GM21576 (cell line): ENCODE measurements around the gene HLA-DQA1.
"Not testable (repeated sequence)": the region's sequence is repeated elsewhere in the genome, so short reads cannot be mapped to it uniquely, and the experiment has no call there.

Source experiments
- ATAC-seq: cut with Tn5 transposase; IDR thresholded peaks from one replicate; pipeline ENCODE4 v1.9.1; 2021; ENCODE audit warnings: mild to moderate bottlenecking, moderate library complexity; ENCODE audit not compliant: unreplicated experiment

The HLA-DQA1 gene

DNA sequence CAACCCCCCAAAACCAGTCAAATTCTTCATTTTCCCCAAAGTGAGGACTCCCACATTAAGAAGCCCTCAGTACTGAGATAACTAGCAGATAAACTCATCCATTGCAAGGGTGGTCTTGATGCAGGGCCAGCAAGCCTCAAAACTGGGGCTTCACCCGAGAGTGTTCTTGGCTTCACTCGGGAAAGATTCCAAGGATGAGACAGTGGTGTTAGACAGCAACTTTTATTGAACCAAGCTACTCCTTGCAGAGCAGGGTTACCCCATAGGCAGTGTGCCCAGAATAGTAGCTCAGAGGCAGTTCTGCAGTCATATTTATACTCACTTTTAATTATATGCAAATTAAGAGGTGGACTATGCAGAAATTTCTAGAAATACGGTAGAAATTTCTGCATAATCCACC, 15.8 kb upstream of the HLA-DQA1 start:
- ATAC-seq = no peak

DNA sequence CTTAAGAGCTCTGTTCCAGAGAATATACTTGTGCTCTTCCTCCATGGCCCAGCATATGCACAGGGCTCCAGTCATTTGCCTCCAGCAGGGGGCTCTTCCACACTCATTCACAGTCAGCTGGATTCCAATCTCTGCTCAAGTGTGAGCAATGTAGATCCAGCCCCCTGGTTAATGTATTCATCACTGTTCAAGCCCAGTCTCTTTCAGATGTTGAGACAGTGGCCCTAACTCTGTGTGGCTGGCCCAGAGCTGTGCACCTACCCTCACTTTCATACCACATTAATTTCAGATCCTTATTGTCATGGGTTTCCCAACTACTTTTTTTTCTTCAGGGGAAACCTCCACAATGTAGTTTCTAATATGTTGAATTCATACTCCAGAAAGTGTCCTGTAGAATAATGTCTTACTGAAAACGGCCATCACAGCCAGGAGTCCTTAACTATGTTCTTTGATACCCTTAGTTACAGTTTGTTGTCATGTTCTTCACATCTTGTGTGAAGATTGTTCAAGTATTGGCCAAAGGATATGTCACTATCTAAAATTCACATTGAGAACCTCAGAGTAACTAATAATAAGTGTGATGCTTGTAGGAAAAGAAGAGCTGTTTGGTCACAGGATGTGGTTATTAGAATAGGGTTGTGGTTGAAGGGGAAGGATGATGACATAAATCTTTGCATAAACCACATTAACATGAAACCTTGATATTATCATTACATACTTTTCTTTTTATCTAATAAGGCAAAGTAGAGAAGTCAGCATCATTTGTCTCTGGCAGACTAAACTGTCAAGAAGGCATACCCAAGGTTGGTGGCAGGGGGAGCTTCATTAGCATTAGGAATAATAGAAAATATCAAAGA, 14.4 kb upstream of the HLA-DQA1 start:
- ATAC-seq = peak; percentile 55

DNA sequence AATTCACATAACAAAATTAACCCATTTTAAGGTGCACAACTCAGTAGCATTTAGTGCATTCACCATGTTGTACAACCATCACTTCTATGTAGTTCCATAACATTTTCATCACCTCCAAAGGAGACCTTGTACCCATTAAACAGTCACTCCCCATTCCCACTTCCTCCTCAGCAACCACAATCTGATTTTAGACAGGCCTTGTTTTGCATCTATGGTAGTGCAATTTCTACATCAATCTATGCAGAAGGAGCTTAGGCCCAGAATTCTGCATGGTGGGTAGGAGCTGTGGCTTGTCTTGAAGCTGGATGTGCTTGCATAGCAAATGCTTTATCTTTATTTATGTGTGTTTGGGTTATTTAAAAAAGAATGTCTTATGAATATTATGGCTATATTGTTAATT, 13.5 kb upstream of the HLA-DQA1 start:
- no peak for ATAC-seq

DNA sequence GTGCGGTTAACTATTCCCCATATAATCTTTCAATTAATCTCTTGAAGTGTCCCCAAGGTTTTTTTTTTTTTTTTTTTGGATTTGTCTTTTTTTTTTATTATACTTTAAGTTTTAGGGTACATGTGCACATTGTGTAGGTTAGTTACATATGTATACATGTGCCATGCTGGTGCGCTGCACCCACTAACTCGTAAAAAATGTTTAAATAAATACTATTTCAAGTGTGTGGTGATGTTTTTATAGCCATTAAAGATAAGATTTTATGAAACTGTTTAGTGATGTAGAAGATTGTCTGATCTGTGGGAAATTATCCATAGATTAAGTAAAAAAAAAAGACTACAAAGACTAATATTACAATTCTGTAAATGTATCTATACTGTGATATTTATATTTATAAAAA, 12.6 kb upstream of the HLA-DQA1 start:
- no peak for ATAC-seq

DNA sequence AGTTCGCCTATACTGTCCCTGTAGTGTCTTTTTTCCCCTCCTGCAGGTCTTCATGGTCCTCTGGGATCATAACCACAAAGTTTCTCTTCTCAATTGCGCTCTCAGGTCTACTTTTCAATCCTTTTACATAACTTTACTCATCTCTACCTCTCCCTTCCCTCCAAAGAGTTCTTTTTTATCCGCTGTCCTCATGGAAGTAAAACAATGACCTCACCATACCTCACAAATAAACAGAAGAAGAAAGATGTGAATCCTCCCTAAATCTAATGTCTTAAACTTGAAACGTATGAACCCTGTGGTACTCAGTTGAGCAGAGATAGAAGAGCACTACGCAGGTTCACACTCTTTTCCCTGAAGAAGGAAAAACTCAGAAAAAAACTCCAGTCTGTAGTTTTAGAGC, 12.1 kb upstream of the HLA-DQA1 start:
- ATAC-seq = no peak

DNA sequence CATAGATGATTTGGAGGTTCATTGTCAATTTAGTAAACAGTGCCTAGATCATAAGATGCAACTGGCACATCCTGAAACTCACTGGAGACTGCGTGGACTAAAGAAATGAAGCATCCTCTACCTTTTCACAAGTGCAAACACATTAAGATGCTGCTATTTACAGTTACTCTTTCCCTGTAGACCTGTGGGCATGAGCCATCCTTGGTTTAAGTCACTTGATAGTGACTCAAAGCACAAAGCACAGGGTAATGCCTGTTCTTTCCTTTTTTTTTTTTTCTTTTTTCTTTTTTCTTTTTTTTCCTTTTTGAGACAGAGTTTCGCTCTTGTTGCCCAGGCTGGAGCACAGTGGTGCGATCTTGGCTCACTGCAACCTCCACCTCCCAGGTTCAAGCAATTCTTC, 10.0 kb upstream of the HLA-DQA1 start:
- no peak for ATAC-seq

DNA sequence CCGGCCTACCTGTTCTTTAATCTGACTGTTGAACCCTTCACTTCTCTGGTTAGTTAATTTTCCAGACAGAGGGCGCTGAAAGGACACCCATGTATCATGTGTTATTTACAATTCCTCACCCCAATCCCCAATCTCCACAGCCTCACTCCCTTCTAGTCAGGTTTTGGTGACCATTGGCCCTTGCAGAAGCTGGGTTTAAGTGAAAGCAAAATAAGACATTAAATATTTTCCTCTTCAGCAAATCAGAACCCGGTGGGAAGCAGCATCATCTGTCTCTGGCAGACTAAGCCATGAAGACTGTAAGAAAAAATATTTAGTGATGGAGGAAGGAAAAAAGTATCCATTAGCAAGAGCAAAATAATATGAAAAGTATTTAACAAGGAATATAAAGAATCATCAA, 9.4 kb upstream of the HLA-DQA1 start:
- no peak for ATAC-seq

DNA sequence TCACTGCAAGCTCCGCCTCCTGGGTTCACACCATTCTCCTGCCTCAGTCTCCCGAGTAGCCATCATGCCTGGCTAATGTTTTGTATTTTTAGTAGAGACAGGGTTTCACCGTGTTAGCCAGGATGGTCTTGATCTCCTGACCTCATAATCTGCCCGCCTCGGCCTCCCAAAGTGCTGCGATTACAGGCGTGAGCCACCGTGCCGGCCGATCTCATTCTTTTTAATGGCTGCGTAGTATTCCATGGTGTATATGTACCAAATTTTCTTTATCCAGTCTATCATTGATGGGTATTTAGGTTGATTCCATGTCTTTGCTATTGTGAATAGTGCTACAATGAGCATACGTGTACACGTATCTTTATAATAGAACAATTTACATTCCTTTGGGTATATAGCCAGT, 7.4 kb upstream of the HLA-DQA1 start:
- not testable (repeated sequence) for ATAC-seq

DNA sequence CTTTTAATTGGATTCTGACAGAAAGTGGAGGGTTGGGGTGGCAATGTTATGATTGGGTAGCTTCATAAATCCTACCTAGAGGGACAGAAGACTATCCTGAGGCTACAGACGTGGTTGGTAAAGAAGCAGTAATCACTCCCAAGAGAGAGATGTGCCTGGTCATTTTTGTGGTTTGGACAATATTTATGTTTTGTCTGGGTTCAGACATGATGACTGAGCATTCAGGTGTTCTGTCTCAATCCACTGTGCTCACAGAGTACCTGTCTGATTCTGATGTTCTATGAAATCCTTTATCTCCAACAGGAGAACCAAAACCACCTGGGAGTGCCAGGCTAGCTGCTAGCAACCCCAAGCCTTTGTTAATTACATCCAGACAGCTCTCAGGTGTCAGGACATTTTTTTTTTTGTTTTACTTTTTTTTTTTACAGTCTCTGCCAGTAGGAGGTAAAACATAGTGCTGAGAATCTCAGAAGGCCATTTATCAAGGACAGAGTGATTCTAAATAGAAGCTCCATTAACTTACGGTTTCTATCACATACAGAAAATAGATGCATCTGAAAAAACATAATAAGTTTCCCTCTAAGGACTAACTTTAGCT, 1.6 kb upstream of the HLA-DQA1 start:
- no peak for ATAC-seq

DNA sequence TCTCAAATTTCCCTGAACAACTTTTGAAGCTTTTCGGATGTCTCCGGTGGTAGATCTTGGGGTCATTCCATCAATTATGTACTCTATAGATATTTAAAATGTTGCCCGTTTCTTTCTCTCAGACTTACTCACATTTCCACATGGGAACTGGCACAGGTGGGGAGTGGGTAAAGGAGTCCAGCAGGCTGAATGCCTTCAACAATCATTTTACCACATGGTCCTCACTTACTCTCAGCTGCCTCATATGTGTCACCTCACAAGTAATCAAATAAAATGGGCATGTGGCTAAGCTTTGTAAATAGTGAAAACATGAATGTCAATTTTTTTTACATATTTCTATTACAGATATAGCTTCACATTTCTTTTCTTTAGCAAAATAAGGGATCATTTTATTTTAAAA, 677 bp downstream of the HLA-DQA1 start:
- ATAC-seq = no peak

DNA sequence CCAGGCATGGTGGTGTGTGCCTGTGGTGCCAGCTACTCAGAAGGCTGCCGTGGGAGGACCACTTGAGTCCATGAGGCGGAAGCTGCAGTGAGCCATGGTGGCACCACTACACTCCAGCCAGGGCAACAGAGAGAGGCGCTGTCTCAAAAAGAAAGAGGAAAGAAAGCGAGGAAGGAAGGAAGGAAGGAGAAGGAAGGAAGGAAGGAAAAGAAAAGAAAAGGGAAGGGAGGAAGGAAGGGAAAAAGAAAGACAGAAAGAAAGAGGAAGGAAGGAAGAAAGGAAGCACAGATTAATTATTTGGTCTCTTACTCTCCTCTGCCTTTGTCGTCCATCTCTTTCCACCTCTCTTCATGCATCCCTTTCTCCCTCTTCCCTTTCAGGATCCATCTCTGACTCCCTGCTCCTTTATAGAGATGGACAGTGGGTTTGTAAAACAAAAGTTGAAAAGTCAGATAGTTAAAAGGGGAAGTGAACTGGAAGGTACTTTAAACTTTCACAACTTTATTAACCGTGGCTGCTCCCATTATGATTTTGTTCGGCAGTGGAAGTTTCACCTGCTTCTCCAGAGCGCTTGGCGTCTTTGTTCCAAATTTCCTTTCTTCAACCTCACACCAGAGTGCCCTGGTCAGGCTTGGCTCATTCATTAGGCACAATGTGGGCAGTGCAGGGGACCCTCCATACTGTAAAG, 1.5 kb downstream of the HLA-DQA1 start:
- no peak for ATAC-seq

DNA sequence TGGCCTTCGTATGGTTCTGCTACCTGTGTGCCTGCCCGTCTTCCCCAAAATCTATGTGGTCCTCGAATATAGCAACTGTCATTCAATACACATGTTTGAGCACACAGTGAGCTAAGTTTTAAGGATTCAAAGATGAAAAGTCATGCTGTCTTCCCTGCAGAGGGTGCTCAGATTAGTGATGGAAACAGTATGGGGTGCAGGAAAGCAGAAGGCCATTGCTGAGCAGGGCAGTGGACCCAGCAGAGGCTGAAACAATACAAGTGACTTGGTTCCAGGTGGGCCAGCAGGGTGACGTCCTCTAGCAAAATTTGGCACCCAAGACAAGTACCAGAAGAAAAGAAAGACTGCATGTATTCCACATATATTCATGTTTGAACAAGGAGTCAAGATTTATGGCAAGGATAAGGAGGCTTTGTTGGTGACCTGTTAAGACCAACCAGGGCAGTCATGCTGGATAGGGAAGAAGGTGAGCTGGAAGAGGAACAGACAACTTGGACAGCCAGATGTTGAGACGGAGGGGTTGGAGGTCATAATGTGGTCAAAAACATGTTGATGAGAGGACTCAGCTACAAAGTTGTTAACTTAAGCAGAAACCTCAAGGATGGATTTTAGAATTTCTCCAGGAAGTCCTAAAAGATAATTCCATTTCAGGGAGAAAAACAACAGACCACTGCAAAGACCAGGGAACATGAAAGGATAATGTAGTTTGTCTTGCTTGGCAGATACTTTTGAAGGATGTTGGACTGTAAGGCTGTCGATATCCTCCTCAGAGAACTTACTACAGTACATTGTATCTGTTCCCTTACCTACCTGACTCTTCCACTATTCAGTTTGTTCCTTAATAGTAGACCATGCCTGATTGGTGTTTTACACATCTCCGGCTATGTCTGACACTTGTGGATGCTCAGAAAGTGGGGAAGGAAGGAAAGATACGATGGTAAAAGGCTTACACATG, 2.5 kb downstream of the HLA-DQA1 start:
- no peak for ATAC-seq

DNA sequence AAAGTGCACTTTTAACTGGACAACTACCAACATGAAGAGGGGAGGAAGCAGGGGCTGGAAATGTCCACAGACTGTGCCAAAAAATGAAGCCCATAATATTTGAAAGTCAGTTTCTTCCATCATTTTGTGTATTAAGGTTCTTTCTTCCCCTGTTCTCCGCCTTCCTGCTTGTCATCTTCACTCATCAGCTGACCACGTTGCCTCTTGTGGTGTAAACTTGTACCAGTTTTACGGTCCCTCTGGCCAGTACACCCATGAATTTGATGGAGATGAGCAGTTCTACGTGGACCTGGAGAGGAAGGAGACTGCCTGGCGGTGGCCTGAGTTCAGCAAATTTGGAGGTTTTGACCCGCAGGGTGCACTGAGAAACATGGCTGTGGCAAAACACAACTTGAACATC, 3.9 kb downstream of the HLA-DQA1 start:
- ATAC-seq = no peak

DNA sequence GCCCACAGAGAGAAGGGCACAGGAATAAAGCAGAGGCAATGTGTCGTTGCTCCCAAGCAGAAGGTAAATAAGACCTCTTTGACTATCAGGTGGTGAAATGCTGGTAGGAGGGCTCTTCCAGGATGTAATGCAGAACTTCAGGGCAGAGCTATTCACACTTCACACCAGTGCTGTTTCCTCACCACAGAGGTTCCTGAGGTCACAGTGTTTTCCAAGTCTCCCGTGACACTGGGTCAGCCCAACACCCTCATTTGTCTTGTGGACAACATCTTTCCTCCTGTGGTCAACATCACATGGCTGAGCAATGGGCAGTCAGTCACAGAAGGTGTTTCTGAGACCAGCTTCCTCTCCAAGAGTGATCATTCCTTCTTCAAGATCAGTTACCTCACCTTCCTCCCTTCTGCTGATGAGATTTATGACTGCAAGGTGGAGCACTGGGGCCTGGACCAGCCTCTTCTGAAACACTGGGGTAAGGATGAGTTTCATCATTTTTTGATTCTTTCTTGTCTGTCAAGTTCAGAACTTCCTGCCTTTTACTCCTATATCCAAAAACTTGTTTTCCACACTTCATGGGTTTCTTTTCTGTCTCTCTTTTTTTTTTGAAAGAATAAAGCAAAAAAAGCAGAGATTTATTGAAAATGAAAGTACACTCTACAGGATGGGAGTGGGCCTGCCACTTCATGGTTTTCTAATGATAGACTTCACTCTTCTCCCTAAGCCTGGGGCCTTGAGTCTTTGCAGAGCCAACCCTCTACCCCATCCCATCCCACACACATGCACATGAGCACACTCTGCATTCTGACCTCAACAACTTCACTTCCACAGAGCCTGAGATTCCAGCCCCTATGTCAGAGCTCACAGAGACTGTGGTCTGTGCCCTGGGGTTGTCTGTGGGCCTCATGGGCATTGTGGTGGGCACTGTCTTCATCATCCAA, 4.8 kb downstream of the HLA-DQA1 start:
- ATAC-seq = not testable (repeated sequence)

DNA sequence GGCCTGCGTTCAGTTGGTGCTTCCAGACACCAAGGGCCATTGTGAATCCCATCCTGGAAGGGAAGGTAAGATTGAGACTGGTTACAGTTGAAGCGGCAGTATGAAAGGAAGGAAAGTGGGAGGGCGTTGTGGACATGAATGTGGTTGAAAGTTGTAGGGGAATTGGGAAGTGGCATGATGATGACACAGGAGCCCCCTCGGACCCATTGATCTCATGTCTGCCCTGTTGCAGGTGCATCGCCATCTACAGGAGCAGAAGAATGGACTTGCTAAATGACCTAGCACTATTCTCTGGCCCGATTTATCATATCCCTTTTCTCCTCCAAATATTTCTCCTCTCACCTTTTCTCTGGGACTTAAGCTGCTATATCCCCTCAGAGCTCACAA, 5.5 kb downstream of the HLA-DQA1 start:
- ATAC-seq = no peak

DNA sequence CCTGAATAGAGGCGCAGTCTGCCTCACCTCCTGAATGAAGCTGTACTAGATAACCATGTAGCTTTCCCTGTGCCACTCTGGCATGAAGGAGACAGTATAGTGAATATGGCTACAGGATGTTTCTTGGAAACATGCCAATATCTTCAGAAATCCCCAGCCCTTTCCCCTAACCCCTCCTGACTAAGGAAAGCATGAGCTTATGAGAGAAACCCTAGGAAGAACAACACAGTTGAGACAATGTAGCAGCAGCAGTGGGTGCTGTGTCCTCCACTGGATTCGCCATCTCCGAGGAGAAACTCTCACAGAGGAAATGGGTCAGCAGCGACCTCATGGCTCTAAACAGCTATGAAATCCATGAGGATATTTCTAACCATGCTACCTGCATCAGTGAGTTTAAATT, 6.7 kb downstream of the HLA-DQA1 start:
- ATAC-seq = no peak

DNA sequence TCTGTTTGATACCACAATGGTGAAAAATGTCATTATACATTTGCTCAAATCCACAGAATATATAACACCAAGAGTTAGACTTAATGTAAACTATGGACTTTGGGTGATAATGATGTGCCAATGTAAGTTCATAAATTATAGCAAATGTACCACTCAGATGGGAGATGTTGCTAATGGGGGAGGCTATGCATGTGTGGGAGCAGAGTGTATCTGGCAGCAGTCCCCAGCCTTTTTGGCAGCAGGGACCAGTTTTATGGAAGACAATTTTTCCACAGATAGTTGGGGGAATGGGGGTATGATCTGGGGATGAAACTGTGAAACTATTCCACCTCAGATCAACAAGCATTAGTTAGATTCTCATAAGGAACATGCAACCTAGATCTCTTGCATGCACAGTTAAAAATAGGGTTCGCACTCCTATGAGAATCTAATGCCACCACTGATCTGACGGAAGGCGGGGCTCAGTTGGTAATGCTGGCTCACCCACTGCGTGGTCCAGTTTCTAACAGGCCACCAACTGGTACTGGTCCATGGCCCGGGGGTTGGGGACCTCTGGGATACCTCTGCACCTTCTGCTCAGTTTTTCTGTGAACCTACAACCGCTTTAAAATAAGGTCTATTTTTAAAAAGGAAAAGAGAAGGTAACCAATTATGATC, 8.0 kb downstream of the HLA-DQA1 start:
- no peak for ATAC-seq

DNA sequence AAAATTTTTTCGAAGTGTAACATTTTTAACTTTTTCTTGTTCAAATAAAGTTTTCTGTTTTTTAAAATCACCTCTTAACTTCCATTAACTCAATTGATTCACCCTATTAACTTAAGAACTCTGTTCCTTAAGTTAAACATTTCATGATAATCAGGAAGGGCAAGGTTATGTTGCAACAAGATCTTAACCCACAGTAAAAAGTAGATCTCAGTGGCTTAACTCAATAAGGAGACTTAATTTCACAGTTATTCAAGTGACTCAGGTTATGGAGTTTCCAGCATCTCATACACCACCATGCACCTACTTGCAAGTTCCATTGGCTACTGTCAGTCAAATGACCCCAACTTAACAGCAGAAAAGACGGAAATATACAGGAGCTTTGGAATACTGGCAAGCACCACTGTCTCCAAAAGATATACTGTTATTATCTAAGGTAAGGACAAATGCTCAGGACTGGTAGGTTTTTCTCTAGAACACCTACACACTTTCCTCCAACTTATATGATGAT, 18.1 kb downstream of the HLA-DQA1 start:
- ATAC-seq = no peak

DNA sequence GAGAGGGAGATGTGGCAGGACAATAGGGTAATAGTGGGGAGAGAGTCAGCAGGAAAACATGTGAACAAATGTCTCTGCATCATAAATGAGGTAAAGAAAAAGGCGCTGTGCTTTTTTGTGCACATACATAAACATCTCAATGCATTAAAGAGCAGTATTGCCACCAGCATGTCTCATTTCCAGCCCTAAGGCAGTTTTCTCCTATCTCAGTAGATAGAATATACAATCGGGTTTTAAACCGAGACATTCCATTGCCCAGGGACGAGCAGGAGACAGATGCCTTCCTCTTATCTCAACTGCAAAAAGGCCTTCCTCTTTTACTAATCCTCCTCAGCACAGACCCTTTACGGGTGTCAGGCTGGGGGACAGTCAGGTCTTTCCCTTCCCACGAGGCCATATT, 20.1 kb downstream of the HLA-DQA1 start:
- not testable (repeated sequence) for ATAC-seq
